Parathyroid adenoma (tissue), 2 donors: ENCODE data around the gene TAF4.

Experiments
- H2AFZ ChIP-seq: fragments of 300-600 bp; sonication (generic); one replicate; pipeline ENCODE4 v1.7.0; 2017; ENCODE audit warnings: antibody characterized with exemption, mild to moderate bottlenecking
- H3K27ac ChIP-seq: fragments of 300-600 bp; sonication (generic); one replicate; pipeline ENCODE4 v1.7.0; 2017
- H3K27me3 ChIP-seq: fragments of 300-600 bp; sonication (generic); one replicate; pipeline ENCODE4 v1.7.0; 2017; ENCODE audit warnings: low read length; ENCODE audit not compliant: control insufficient read depth, insufficient read depth
- H3K36me3 ChIP-seq: fragments of 300-600 bp; sonication (generic); one replicate; pipeline ENCODE4 v1.7.0; 2017; ENCODE audit warnings: low read length; ENCODE audit not compliant: control insufficient read depth, insufficient read depth
- H3K4me1 ChIP-seq: fragments of 300-600 bp; sonication (generic); one replicate; pipeline ENCODE4 v1.7.0; 2017; ENCODE audit warnings: control low read depth
- H3K4me2 ChIP-seq: fragments of 300-600 bp; sonication (generic); one replicate; pipeline ENCODE4 v1.7.0; 2017; ENCODE audit warnings: low read length
- H3K4me3 ChIP-seq: fragments of 300-600 bp; sonication (generic); one replicate; pipeline ENCODE4 v1.7.0; 2017; ENCODE audit warnings: low read depth, low read length
- H3K79me2 ChIP-seq: fragments of 300-600 bp; sonication (generic); one replicate; pipeline ENCODE4 v1.7.0; 2017; ENCODE audit warnings: control low read depth
- H3K9ac ChIP-seq: fragments of 300-600 bp; sonication (generic); one replicate; pipeline ENCODE4 v1.7.0; 2017; ENCODE audit warnings: mild to moderate bottlenecking
- H3K9me3 ChIP-seq: fragments of 300-600 bp; sonication (generic); one replicate; pipeline ENCODE4 v1.7.0; 2017; ENCODE audit warnings: low read length; ENCODE audit not compliant: control insufficient read depth
- CTCF ChIP-seq: fragments of 300-600 bp; sonication (generic); IDR thresholded peaks from one replicate; pipeline ENCODE4 v1.7.0; 2017; ENCODE audit warnings: antibody characterized with exemption, mild to moderate bottlenecking
- donor health status: primary hyperparathyroidism.

The TAF4 gene

DNA sequence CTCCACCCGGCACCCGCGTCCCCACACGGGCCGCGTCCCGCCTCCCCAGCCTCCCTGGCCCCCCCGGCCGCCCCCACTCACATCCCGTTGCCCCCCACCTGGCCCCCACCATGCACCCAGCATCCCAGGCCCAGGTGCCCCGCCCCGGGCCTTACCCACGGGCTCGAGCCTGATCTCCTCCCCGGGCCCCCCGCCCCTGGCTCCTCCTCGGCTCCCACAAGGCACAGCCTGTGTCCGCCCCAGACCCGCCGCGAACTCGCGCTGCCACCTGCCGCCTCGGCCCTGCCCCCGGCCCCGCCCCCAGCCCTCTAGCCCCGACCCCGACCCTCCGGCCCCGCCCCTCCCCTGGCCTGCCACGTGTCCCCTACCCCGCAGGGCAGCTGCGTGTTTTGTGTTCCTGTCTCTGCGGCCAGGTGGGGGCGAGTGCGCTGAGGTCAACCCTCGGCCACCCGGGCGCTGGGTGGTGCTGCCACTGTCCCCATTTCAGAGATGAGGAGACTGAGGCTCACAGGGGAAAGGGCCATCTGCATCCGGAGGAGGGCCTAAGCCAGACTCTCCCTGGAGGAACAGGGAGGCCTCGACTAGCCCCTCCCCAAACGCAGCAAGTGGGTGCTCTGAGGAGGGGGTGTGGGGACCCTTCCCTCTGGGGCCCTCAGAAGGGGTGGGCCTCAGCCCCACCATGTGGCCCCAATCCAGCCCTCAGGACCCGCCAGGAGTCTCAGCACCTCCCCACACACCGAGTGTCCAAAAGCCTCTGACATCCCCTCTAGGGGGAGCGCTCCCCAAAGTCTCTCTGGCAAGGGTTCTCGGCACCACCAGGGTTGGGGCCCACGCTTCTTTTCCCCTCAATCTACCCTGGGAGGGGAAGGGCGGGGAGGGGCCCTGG is 99.8 kb downstream of the TAF4 start:
- Histone ChIP-seq H3K4me2 (no peak overlapping the region), H3K9me3 (no peaks in the 10 kb centered on the region), H3K4me3 (no peak overlapping the region), H3K36me3 (no peaks in the 10 kb centered on the region), H3K79me2 (no peaks in the 10 kb centered on the region), H3K27ac (no peak overlapping the region), H2AFZ (no peak overlapping the region), H3K9ac (no peak overlapping the region), H3K4me1 (no peaks in the 10 kb centered on the region), H3K27me3 (no peaks in the 10 kb centered on the region)
- TF ChIP-seq CTCF, result no peak

- Histone ChIP-seq H3K27me3 (no peaks in the 10 kb centered on the region), H3K9ac (no peak overlapping the region), H3K27ac (no peak overlapping the region), H3K4me1 (no peaks in the 10 kb centered on the region), H3K4me2 (no peak overlapping the region), H3K9me3 (no peaks in the 10 kb centered on the region), H3K4me3 (no peak overlapping the region), H3K36me3 (no peaks in the 10 kb centered on the region), H3K79me2 (no peaks in the 10 kb centered on the region), H2AFZ (no peak overlapping the region)
- no peak for TF ChIP-seq CTCF
These were observed 100.7 kb downstream of the TAF4 start for GRCh38 chr20:61964675-61965605.

GRCh38 chr20:61963885-61964674 is 101.6 kb downstream of the TAF4 start:
- H2AFZ ChIP-seq, result no peak overlapping the region
- H3K4me2 ChIP-seq, result no peak overlapping the region
- no peaks in the 10 kb centered on the region for H3K9me3 ChIP-seq
- no peak overlapping the region for H3K27ac ChIP-seq
- no peaks in the 10 kb centered on the region for H3K4me1 ChIP-seq
- no peak for TF ChIP-seq CTCF
- H3K9ac ChIP-seq, result no peak overlapping the region
- no peaks in the 10 kb centered on the region for H3K79me2 ChIP-seq
- no peaks in the 10 kb centered on the region for H3K27me3 ChIP-seq
- H3K4me3 ChIP-seq, result no peak overlapping the region
- H3K36me3 ChIP-seq, result no peaks in the 10 kb centered on the region

DNA sequence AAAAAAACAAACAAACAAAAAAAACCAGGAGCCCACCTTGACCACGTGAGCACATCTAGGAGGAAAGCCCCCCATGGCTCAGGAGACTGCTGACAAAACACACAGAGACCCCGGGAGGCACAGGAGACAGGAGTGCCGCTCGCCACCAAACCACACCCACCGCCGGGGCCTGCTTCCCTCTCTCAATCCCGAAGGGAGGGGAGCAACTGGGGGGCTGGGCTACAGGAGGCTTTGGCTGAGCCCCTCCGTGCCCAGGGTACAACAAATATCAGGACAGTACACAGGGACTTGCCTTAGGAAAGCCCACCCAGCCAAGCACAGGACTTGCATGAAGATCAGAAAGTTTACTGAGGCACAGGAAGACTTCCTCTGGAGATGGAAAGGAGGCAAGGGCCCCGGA is 102.5 kb downstream of the TAF4 start:
- H3K9ac ChIP-seq, result no peak overlapping the region
- TF ChIP-seq CTCF, result no peak
- no peak overlapping the region for H2AFZ ChIP-seq
- H3K4me3 ChIP-seq, result no peak overlapping the region
- H3K36me3 ChIP-seq, result no peaks in the 10 kb centered on the region
- no peaks in the 10 kb centered on the region for H3K9me3 ChIP-seq
- no peaks in the 10 kb centered on the region for H3K4me1 ChIP-seq
- H3K4me2 ChIP-seq, result no peak overlapping the region
- H3K27ac ChIP-seq, result no peak overlapping the region
- H3K79me2 ChIP-seq, result no peaks in the 10 kb centered on the region
- H3K27me3 ChIP-seq, result no peaks in the 10 kb centered on the region
